Globus pallidus (tissue), 1 donor: ENCODE data around the gene C12orf57.

Experiments
- DNase-seq: peaks from one replicate; pipeline ENCODE4 v3.0.0-alpha.2; 2015; ENCODE audit warnings: low spot score

The C12orf57 gene

GRCh38 chr12:6953442-6954315 is 9.9 kb downstream of the C12orf57 start:
- DNase-seq: no peak

DNA sequence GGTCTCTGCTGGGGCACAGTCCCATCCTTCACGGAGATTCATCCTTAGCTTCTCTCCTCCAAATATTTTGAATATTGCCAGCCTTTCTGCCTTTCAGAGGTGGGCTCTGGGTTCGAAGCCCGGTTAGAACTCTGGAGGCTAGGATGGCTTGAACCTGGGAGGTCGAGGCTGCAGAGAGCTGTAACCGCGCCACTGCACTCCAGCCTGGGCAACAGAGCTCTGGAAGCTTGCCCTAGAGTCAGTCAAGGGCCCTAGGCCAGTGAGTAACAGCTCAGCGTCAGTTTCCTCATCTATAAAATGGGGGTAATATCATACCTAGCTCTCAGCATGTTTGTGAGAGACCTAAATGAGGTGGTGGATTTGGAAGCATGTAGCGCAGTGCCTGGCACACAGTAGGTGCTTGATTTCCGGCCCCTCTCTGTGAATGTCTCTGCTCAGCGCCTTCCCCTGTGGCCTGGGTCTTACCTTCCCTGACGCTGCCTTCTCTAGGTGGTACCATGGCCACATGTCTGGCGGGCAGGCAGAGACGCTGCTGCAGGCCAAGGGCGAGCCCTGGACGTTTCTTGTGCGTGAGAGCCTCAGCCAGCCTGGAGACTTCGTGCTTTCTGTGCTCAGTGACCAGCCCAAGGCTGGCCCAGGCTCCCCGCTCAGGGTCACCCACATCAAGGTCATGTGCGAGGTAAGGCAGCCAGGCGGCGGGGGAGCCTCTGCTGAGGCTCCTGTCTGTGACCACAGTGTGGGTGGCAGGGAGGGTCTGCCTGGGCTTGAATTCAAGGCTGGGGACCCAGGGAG is 10.7 kb downstream of the C12orf57 start:
- DNase-seq: no peak

DNA sequence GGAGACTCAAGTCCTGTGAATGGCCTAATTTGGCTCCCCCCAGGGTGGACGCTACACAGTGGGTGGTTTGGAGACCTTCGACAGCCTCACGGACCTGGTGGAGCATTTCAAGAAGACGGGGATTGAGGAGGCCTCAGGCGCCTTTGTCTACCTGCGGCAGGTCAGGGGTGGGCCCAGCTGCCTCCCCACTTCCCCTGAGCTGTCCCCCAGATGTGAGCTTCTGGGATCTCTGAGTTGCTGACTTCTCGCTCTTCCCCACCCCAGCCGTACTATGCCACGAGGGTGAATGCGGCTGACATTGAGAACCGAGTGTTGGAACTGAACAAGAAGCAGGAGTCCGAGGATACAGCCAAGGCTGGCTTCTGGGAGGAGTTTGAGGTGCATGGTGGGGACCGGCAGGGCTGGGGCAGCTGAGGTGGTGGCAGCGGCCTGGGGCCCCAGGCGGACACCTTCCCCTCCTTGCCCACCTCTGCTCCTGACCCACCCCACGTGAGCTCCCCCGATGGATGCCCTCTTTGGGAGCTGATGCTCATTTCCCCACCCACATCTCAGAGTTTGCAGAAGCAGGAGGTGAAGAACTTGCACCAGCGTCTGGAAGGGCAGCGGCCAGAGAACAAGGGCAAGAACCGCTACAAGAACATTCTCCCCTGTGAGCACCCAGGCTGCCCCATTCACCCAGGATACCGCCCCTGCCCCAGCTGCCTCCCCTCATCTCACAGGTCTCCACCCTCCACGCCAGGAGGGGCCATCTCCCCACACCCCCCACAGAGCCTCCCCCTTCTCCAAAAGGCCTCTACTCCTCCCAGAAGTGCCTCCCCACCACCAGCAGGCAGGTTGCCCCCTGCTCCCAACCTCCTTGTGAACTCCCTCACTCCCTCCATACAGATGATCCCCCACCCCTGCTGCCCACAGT is 11.5 kb downstream of the C12orf57 start:
- DNase-seq: no peak

DNA sequence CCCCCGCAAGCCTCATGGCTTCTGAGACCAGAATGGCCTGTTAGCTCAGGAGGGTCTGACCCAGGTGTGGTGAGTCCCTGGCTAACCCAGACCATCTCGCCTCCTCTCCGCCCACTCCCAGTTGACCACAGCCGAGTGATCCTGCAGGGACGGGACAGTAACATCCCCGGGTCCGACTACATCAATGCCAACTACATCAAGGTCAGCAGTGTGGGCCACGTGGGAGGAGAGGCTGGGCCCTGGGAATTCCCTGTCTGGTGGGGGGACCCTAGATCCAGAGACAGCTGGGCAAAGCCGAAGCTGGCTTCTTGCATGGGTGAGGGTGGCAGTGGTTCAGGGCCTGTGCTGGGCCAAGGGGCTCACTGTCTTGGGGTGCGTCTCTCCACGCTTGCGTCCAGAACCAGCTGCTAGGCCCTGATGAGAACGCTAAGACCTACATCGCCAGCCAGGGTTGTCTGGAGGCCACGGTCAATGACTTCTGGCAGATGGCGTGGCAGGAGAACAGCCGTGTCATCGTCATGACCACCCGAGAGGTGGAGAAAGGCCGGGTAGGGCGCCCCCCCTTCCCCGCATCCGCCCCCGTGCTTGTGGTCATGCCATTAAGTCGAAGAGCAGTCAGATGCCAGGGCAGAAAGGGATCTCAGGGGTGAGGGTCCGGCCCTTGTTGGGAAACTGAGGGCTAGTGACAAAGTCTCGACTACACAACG is 12.4 kb downstream of the C12orf57 start:
- DNase-seq: no peak

DNA sequence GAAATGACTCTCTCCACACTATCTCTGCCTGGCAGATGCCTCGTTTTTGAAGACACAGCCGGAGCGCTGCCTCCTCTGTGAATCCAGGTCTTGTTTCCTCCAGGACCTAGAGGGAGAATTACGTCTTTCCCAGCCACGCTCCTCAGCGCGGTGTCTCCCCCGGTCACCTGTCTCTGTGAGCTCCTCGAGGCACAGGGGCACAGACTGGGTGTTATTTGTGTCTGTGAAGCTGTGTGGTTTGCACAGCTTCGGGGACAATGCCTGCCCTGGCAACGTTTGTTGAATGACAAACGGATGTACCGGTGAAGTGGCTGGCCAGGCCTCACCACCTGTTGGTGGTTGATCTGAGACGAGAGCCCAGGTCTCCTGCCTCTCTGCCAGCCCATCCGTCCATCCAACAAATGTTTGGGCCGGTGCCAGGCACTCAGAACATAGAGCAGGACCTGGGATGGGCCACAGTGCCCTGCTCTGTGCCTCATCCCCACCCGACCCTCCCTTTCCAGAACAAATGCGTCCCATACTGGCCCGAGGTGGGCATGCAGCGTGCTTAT is 13.4 kb downstream of the C12orf57 start:
- DNase-seq: no peak

- DNase-seq: no peak
These were observed 14.2 kb downstream of the C12orf57 start for GRCh38 chr12:6957741-6958608.

DNA sequence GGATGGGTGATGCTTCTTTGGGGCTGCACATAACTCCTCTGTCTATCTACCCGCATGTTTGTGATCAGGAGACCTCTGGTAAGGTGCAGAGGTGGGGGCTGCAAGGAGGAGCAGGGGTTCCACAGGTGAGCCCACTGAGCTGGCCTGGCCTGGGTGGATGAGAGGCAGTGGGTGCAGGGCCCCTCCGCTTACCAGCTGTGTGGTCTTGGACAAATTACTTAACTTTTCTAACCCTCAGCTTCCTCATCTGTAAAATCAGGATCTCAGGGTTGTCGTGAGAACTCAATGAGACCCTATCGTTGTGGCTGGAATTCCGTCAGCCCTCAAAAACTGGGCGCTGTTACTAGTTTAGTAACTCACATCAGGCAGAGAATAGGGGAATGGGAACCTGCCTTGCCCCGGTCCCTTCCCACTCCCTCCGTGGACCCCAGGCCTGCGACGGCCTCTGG is 14.8 kb downstream of the C12orf57 start:
- no peak for DNase-seq

DNA sequence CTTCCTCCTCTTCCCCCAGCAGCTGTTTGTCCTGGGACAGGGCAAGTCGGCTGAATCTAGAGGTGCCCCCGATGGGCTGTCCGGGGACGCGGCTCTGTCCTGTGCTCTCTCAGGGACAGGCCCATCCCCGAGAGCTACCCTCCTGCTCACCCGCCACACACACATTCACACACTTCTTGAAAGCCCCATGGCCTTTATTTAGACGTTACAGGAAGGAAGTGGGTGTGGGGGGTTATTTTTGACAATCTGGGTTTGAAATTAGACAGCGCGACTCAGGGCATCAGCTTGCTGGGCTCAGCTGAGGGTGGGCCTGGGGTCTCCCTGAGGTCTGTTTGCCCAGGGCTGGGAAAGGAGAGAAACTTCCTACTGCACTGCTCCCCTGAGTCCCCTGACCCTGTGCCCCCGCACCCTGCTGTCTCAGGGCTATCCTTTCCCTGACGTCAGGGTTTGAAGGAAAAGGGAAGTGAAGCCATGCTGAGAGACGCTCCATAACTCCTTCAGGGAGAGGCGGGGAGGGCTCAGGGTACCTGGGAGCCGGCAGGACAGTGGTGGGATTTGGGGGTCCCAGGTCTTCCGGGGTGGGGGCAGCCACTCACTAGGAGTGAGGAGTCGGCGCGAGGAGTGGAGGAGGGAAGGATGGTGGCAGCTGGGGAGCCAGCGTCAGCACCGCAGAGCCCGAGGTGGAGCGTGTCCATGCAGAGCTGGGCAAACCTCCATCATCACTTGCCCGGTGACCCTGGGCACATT is 15.4 kb downstream of the C12orf57 start:
- no peak for DNase-seq

DNA sequence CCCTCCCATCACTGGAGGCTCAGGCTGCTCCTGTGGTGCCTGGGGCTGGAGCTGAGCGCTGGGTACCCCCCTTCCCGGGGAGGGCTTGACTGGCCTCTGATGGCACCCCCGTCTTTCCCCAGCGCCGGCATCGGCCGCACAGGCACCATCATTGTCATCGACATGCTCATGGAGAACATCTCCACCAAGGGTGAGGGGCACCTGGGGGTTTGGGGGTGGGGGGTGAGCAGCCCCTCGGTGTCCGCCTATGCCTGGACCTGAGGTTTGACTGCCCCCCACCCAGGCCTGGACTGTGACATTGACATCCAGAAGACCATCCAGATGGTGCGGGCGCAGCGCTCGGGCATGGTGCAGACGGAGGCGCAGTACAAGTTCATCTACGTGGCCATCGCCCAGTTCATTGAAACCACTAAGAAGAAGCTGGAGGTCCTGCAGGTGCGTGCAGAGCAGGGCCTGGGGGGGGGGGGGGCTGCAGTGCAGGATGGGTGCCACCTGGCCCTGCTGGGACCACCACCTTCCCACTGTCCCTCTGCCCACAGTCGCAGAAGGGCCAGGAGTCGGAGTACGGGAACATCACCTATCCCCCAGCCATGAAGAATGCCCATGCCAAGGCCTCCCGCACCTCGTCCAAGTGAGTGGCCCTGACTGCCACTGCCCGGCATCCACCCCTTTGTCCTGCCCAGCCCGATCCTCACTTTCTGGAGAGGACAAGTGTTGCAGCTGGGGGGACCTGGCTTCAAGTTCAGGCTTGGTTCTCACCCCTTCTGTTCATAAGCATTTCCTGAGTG is 16.2 kb downstream of the C12orf57 start:
- no peak for DNase-seq

DNA sequence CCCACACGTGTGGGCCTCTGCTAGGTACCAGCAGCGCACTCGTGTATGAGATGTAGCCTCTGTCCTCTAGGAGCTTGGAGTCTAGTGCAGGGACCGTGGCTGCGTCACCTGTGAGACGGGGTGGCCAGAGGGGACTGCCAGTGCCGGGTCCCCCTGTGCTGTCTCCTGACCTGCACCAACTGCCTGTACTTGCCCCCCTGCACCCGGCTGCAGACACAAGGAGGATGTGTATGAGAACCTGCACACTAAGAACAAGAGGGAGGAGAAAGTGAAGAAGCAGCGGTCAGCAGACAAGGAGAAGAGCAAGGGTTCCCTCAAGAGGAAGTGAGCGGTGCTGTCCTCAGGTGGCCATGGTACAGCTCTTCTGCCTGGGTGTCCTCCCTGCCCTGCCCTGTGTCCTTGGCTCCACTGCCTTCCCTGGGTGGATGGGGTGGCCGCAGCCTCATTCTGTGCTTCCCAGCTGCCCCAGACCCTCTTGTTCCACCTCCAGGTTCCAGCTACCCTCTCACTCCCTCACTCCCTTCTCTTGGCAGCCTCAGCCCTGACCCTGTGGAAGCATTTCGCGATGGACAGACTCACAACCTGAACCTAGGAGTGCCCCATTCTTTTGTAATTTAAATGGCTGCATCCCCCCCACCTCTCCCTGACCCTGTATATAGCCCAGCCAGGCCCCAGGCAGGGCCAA is 16.9 kb downstream of the C12orf57 start:
- DNase-seq: no peak

- DNase-seq: no peak
These were observed 17.5 kb downstream of the C12orf57 start for GRCh38 chr12:6961278-6961694.

DNA sequence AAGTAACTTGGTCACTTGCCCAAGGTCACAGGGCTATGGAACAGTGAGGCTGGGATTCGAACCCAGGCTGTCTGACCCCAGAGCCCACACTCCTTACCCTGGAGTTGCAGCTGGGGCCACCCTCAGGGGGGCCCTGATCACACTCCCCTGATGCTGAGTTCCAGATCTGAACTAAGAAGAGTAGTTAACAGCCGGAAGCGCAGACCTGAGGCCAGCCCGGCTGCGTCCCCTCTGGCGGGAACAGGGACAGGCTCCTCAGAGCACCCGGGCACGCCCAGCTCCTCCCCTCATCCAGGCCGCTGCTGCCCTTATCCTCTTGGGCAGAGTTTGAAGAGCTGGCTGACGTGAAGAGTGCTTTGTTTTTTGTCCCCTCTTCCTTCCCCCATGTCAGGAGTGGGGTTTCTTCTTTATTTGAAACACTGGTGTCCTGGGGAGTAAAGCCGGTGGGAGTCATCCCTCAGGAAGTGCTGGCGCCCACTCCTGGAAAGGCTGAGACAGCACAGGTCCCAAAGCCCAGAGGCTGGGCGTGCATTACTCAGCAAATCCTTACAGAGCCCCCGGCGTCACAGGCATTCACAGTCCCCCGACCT is 18.0 kb downstream of the C12orf57 start:
- DNase-seq: no peak

GRCh38 chr12:6962285-6963015 is 18.6 kb downstream of the C12orf57 start:
- DNase-seq: no peak

GRCh38 chr12:6963016-6963731 is 19.4 kb downstream of the C12orf57 start:
- DNase-seq: no peak

DNA sequence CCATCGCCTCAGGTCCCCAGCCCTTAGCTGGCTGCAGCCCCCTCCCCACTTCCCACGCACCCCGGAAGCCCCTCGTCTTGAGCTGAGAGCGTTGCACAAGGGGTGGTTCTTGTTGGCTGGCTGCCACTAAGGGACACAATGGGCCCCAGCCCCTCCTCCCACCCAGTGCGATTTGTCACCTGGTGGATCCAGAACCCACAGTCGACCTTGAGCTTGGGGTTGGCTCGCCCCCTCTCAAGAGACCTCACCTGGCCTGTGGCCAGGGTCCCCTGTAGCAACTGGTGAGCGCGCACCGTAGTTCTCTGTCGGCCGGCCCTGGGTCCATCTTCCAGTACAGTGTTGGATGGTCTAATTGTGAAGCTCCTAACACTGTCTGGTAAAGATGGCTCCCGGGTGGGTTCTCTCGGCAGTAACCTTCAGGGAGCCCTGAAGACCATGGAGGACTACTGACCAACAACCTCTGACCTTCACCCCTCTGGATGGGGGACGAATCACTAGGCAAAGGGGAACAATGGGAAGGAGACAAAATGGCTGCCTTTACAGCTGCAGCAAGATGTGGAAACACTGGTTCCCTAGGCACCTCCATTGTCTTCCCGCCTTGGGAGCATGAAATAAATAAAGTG is 20.1 kb downstream of the C12orf57 start:
- DNase-seq: no peak

- DNase-seq: no peak
These were observed 20.8 kb downstream of the C12orf57 start for GRCh38 chr12:6964605-6965025.
